ENCODE results near the gene SCARB1.

SCARB1 gene

GRCh38 chr12:124853781-124854636 lies 9.7 kb downstream of the SCARB1 start:
- DNase-seq (ENCODE audit: low read depth in 1 of 2, low spot score in 1 of 2) = no peak
- no peaks in the 10 kb centered on the region for H3K27me3 ChIP-seq (ENCODE audit: insufficient read depth, poor library complexity, severe bottlenecking)
- no peak overlapping the region for H3K4me3 ChIP-seq (replicated peaks; ENCODE audit: insufficient read depth, low read length)
- TF ChIP-seq GABPA (IDR thresholded peaks at IDR 0.05; ENCODE audit: low read depth) (no peak), SPI1 (IDR thresholded peaks at IDR 0.05; ENCODE audit: borderline replicate concordance, low read depth) (no peak), CTCF (IDR thresholded peaks at IDR 0.05; ENCODE audit: insufficient read depth, low read length) (no peak), POLR2AphosphoS5 (IDR thresholded peaks at IDR 0.05; ENCODE audit: low read depth) (no peak)
- TF ChIP-seq, protein P1, sequence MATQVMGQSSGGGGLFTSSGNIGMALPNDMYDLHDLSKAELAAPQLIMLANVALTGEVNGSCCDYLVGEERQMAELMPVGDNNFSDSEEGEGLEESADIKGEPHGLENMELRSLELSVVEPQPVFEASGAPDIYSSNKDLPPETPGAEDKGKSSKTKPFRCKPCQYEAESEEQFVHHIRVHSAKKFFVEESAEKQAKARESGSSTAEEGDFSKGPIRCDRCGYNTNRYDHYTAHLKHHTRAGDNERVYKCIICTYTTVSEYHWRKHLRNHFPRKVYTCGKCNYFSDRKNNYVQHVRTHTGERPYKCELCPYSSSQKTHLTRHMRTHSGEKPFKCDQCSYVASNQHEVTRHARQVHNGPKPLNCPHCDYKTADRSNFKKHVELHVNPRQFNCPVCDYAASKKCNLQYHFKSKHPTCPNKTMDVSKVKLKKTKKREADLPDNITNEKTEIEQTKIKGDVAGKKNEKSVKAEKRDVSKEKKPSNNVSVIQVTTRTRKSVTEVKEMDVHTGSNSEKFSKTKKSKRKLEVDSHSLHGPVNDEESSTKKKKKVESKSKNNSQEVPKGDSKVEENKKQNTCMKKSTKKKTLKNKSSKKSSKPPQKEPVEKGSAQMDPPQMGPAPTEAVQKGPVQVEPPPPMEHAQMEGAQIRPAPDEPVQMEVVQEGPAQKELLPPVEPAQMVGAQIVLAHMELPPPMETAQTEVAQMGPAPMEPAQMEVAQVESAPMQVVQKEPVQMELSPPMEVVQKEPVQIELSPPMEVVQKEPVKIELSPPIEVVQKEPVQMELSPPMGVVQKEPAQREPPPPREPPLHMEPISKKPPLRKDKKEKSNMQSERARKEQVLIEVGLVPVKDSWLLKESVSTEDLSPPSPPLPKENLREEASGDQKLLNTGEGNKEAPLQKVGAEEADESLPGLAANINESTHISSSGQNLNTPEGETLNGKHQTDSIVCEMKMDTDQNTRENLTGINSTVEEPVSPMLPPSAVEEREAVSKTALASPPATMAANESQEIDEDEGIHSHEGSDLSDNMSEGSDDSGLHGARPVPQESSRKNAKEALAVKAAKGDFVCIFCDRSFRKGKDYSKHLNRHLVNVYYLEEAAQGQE (IDR thresholded peaks at IDR 0.05; ENCODE audit: insufficient replicate concordance, low read depth) = no peak
- no peak overlapping the region for H3K27ac ChIP-seq (replicated peaks)

GRCh38 chr12:124852911-124853427 lies 10.7 kb downstream of the SCARB1 start:
- no peak overlapping the region for H3K4me3 ChIP-seq (replicated peaks; ENCODE audit: insufficient read depth, low read length)
- TF ChIP-seq GABPA (IDR thresholded peaks at IDR 0.05; ENCODE audit: low read depth) (no peak), CTCF (IDR thresholded peaks at IDR 0.05; ENCODE audit: insufficient read depth, low read length) (no peak), SPI1 (IDR thresholded peaks at IDR 0.05; ENCODE audit: borderline replicate concordance, low read depth) (no peak), POLR2AphosphoS5 (IDR thresholded peaks at IDR 0.05; ENCODE audit: low read depth) (no peak)
- TF ChIP-seq, protein P1 (IDR thresholded peaks at IDR 0.05; ENCODE audit: insufficient replicate concordance, low read depth) = no peak
- no peaks in the 10 kb centered on the region for H3K27me3 ChIP-seq (ENCODE audit: insufficient read depth, poor library complexity, severe bottlenecking)
- DNase-seq (ENCODE audit: low read depth in 1 of 2, low spot score in 1 of 2) = peak; percentile 44 to 51
- peak overlapping the region; percentile 36 for H3K27ac ChIP-seq (replicated peaks)

DNA sequence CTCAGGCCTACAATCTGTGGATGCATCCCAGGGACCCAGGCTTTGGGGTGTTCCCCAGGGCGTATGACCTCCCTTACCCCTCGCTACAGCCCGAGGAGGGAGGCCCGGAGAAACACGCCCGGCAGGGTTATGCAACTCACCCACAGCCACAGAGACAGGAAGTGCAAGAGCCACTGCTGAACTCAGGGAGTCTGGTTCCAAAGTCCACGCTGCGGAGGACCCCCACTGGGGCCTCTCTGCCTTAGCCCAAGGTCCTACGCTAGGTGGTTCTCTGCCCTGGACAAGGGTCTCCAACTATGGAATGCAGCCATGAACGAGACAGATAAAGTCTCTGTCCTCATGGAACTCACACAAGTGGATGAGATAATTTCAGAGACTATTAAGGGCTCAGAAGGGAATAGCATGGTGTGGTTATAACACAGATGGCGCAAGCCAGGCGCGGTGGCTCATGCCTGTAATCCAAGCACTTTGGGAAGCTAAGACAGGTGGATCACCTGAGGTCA lies 11.3 kb downstream of the SCARB1 start:
- Histone ChIP-seq H3K27ac (replicated peaks) (peak overlapping the region; percentile 36), H3K27me3 (ENCODE audit: insufficient read depth, poor library complexity, severe bottlenecking) (no peaks in the 10 kb centered on the region), H3K4me3 (replicated peaks; ENCODE audit: insufficient read depth, low read length) (no peak overlapping the region)
- TF ChIP-seq SPI1 (IDR thresholded peaks at IDR 0.05; ENCODE audit: borderline replicate concordance, low read depth) = peak; percentile 81
- TF ChIP-seq POLR2AphosphoS5 (IDR thresholded peaks at IDR 0.05; ENCODE audit: low read depth) = no peak
- peak; percentile 74 to 95 for DNase-seq (ENCODE audit: low read depth in 1 of 2, low spot score in 1 of 2)

- TF ChIP-seq POLR2AphosphoS5 (IDR thresholded peaks at IDR 0.05; ENCODE audit: low read depth) (no peak), GABPA (IDR thresholded peaks at IDR 0.05; ENCODE audit: low read depth) (no peak), SPI1 (IDR thresholded peaks at IDR 0.05; ENCODE audit: borderline replicate concordance, low read depth) (no peak), CTCF (IDR thresholded peaks at IDR 0.05; ENCODE audit: insufficient read depth, low read length) (no peak)
- TF ChIP-seq, protein P1 (IDR thresholded peaks at IDR 0.05; ENCODE audit: insufficient replicate concordance, low read depth) = no peak
Measured at GRCh38 chr12:124851342-124851741, 12.3 kb downstream of the SCARB1 start.

More at GRCh38 chr12:124851342-124851741, 12.3 kb downstream of the SCARB1 start:
- Histone ChIP-seq H3K27ac (replicated peaks) (no peak overlapping the region), H3K4me3 (replicated peaks; ENCODE audit: insufficient read depth, low read length) (no peak overlapping the region), H3K27me3 (ENCODE audit: insufficient read depth, poor library complexity, severe bottlenecking) (no peaks in the 10 kb centered on the region)
- no peak for DNase-seq (ENCODE audit: low read depth in 1 of 2, low spot score in 1 of 2)

Measured in HL-60 (cell line).